GM18502 (cell line): ENCODE data around the gene SLC41A1.
A peak's percentile ranks its signal among the peaks of the same experiment; 100 is the strongest.

ENCODE experiments used
- ATAC-seq: cut with Tn5 transposase; IDR thresholded peaks from one replicate; pipeline ENCODE4 v1.9.1; 2021; ENCODE audit warnings: mild to moderate bottlenecking; ENCODE audit not compliant: unreplicated experiment, poor library complexity

Gene SLC41A1

DNA sequence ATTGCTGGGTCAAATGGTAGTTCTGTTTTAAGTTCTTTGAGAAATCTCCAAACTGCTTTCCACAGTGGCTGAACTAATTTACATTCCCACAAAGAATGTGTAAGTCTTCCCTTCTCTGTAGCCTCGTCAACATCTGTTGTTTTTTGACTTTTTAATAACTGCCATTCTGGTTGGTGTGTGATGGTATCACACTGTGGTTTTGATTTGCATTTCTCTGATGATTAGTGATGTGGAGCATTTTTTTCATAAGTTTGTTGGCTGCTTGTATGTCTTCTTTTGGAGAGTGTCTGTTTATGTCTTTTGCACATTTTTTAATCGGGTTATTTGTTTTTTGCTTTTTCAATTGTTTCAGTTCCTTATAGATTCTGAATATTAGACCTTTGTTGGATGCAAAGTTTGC is 10.3 kb upstream of the SLC41A1 start:
- peak; percentile 69 for ATAC-seq

DNA sequence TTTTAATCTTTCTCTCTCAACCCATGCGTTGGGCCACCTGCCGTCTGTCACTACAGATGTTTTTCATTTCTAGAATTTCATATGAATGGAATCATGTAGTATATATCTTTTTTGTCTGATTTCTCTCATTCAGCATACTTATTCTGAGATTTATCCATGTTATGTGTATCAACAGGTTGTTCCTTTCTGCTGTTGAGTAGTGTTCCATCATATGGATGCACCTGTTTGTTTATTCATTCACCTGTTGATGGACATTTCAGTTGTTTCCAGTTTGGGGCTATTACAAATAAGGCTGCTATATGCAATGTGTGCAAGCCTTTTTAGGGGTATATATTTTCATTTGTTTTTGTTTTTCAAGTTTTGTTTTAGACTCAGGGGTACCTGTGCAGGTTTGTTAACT is 9.4 kb upstream of the SLC41A1 start:
- no peak for ATAC-seq

DNA sequence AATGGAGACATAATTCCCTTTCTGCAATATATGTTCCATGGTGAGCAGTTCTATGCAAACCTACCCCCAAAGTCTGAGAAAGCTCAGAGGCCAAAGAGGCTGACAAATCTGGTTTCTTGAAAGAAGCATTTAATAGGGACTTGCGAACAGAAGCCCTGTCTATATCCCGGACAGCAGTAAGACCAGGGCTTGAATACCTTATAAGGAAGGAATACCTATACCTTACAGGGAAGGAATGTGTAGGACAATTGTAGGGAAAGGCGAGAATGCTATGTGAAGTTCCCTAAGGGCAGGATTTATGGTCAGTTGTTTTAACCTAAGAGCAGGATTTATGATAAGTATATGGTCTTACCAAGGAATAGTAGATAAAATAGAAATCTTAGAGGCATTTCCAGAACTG is 5.0 kb upstream of the SLC41A1 start:
- ATAC-seq: no peak

DNA sequence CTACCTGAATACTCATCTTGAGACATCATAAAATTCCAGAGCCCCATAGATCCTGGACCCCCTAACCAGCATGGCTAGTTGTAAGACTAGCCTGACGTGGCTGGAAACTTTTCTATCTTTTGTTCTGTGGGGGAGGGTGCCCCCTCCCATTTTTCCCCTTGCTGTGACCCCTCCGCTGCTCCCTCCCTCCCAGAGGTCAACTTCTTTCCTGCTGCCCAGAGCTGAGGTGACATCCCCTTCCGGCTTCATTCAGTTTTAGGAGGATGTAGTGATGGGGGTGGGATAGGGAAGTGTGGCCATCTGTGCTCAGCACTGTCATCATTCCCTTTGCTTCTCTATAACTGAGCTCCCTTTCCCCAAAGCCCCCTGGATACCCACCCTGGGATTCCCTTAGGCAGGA is 4.4 kb upstream of the SLC41A1 start:
- no peak for ATAC-seq

DNA sequence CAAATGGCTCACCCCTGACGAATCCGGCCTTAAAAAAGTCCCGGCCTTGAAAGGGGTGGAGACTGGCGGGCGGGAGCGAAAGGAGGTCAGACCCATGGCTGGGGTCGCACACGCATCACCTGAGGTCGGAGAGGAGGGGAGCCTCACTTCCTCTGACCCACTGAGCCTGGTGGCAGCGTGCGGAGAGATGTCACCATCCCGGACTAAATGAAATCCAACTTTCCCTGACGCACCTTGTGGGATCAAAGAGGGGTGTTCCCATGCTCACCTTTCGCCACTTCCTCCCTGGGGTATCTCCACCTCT is 709 bp upstream of the SLC41A1 start:
- ATAC-seq: peak; percentile 16

DNA sequence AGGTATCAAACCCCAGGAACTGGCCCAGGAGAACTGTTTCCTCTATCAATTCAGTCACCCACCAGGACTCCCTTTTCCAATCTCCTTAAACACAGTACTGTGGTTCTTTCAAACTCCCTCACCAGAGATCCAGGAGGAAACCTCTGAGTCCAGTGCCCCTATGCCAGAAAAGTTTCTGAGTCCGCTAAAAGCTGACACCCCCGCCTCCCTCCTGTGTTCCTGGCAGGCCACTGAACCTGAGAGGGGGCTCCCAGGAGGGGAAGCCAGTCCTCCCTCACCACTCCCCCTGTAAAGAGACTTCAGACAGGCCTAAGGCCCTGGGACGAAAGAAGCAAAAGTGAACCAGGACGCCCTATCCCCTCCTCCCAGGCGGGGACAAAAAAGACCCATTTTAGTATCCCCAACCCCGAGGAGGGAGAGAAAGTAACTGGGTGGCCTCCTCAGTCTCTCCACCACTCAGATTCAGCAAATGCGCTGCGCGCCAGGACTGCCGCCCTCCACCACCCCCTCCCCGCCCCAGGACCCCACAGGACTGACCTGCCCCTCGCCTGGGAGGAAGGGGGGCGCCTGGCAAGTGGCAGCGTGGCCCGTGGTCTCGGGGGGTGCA is 624 bp downstream of the SLC41A1 start:
- ATAC-seq: peak; percentile 17

DNA sequence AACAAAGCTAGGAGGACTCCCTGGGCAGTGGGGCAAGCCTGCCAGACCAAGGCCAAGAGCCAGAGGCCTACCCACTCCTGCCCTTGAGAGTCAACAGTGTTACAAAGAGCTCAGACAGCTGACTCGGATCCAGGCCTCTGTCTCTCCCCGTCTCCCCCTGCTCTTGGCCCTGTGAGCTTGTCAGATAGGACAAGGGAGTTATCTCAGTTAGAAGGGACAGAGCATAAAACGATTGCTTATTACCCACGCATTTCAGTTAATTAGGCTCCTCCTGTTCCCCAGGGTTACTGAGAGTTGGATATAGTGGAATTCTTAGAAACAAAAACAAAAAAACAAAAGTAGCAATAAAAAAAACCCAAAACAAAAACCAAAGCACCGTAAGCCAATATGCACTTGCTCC is 1.3 kb downstream of the SLC41A1 start:
- no peak for ATAC-seq

DNA sequence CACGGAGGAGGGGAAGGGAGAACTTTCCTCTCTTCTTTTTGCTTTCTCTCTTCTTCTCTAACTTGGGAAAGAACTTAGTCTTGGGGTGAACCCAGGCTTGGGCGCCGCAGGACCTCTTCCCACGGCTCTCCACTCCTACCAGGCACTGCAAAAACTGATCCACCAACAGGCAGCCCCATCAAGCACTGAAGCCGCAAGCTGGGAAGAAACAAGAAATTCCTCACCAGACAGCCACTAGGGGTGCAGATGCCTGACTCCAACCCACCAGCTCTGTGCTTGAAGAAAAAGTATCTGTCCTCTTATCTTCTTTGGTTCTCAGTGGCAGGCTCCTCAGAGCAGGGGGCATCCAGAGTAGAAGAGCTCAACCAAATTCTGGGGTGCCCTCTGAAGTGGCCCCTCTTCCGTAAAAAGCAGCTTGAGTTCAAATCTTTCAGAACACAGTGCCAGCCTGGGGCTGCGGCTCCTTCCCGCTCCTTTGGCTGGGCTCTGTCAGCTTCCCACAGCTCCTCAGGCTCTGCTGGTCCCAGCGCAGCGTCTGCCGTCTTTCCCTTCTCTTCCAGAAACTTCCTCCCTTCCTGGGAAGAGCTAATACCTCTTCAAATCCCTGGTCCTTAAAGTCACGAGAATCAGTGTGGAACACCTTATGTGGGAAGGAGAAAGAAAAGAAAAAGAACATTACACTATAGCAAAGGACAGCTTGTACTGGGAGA is 2.4 kb downstream of the SLC41A1 start:
- no peak for ATAC-seq

DNA sequence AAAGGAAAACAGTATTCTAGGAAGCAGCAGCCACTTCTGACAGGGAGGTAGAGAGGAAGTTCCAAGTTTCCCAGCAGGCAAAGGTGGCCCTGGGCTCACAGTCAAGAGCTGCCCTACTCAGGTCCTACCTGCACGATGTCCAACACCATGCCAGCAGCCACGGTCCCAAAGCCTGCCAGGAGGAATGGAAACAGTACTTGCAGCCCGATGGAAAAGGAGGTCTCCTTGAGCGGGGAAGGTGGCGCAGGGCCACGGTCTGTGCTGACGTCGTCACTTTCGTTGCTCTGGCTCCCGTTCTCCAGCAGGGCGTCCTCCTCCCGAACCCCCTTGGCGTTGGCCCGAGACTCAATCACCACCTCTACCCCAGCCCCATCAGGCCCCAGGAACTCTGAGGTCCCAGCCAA is 3.1 kb downstream of the SLC41A1 start:
- ATAC-seq: no peak

DNA sequence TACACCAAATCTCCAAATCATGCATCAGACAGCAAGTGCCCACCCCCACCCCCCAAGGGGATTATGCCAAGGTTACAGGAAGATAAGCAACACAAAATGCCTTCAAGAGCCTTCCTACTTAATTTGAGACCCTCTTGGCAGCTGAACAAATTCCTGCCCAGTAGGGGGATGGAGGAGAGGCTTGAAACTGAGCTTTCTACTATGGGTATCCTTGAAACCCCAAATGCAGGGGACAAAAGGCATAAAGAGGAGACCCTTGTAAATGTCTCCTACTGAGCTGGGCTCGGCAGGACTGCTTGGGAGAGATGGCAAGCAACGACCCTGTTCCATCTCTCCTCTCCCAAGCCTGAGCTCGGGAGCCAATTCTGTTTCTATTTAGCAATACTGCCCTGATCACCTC is 3.5 kb downstream of the SLC41A1 start:
- ATAC-seq: no peak

DNA sequence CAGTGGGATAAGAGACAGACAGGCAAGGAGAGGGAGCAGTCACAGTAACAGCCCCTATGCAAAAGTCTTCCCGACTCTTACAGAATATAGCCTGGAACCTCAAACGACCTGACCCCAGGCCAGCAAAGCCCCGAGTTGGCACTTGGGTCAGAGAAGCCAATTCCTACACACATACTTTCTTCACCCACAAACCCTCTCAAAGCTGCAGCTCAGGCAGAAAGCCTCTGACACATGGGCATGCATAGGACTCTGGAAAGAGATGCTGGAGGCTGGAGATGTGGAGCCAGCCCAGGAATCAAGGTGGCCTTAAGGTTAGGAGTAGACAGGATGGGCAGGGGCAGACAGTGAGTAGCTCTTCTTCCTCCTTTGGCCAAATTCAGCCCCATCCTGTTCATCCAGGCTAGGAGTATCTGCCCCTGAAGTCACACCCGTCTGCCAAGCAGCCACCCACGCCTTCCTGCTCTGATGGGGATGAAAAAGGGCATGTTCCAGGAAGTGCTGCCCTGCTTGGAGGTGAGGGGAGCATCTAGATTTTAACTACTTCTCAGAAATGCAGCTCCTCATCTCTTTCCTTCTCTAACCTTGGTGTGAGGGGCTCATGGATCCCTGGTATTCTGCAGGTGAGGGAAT is 7.8 kb downstream of the SLC41A1 start:
- ATAC-seq: no peak

DNA sequence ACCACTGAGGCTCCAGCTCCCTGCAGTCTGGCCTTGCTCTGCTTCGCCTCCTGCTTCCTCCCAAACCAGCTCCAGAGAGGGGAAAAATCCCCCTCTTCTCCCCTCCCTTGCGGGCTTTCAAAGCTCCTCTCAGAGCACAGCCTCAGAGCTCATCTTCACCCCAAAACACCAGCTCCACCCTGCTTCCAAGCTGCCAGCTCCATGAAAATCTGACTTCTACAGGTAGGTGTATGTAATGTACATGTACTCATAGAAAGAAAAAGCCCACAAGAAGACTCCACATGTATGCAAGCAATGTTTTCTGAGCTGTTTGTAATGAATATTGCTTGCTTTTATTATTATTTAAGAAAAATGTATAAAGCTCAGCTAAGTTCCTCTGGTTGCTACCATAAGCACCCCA is 8.4 kb downstream of the SLC41A1 start:
- ATAC-seq: no peak

DNA sequence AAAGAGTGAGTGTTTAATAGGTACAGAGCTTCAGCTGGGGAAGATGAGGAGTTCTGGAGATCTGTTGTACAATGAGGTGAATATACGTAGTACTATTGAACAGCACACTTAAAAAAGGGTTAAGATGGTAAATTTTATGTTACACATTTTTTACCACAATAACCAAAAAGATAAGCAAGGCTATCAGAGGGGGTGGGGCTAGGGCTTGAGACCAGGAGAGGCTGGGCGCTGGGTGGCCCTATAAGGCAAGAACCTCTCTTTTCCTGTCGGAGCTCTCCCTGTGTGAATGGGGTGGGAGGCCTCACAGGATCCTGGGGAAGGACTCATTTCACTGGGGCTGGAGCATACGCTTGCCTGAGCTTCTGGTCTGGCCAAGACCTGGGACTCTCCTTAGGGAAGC is 9.0 kb downstream of the SLC41A1 start:
- no peak for ATAC-seq

DNA sequence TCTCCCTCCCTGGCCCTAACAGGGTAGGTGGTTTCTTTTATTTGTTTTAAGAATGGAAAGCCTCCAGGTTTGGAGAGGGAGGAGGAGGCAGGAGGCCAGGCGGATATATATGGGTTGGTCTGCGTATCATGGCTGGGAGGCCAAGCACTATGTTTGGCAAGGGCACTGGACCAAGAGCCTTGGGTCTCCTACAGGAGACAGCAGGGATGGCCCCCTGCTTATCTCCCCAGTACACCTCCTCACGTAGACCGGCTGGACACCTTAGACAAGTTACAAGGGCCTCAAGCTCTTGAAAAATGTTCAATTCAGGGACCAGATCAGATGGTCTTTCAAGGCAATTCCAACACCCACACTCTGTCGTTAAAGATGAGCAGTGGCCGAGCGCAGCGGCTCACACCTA is 10.9 kb downstream of the SLC41A1 start:
- ATAC-seq: no peak

DNA sequence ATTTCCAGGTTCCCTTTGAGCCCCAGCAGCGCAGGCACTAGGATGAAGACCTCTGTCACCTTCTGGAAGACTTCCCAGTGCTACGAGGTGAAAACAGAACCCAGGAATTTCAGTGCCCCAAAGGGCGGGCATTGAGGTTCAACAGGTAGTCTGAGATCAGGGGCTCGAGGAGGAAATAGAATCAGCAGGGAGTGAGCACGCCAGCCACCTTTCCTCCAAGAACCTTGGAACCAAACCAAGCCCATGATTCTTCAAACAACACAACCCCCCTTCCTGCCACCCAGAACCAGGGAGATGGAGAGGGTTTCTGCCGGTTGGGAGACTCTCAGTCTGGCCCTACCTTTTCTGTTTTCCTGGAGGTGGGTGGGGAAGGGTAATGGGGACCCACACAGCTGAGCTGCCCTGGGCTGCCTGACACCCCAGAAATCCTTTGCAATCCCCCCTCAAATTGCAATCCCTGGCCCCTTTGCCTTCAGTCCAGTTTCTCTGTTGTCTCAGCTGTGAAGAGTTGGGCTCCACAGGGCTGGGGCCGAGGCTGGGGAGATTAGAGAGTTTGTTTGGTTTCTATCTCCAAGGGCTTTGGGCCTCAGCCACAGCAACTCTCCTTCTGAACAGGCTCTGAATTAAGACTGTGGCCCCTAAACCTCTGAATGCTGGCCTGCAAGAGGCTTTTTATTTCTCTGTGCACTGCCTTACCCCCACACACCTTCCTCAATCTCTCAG is 11.9 kb downstream of the SLC41A1 start:
- no peak for ATAC-seq

DNA sequence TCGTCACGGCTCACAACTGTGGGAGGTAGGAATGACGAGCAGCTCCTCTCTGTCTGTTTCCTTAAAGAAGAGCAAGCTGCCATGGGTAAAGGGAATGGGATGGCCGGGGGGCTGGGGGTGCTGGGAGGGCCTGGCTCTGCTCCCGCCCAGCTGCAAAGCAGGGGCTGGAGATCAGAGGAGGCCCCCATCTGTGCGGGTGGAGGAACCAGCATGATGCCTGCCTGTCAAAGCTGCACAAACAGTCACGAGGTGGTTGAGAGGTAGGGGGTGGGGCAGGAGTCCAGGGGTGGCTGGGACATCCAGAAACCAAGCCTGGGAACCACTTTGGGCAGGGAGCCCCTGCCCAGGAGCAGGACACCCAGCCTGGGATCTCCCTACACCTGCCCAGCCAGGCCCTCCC is 12.6 kb downstream of the SLC41A1 start:
- ATAC-seq: no peak

DNA sequence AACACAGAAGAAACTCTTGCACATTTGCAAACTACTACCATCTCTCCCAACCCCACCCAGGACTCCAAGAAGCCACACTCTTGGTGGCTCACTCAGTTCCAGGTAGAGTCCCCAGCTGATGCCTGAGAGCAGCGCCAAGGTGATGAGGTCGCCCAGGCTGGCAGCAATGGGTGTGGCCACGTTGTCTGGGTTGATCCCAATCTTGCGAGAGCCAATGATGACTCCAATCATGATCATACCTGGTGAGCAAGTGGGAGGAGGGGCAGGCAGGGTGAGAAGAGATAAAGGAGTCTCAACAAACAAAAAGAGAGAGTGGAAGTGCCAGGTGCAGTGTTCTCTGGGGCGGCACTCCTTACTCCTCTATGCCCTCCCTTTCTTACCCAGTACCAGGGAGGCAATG is 14.4 kb downstream of the SLC41A1 start:
- ATAC-seq: no peak

DNA sequence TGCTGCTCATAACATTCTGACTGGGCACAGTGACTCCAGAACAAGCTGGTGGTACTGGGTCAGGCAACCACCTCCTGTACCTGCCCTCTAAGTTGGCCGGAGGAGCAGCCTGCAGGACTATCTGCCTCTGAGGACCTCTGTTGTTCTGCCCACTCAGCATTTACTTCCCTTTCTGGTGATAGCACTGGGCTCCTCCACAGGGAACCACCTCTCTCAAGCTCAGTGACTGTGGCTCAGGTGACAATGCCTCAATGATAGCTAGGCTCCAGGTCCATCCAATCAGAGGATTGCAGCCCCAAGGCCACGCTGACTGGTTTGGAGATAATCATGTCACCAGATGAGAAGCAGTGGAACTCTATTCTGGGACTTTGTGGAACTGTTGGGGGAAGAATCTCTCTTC is 15.8 kb downstream of the SLC41A1 start:
- no peak for ATAC-seq

DNA sequence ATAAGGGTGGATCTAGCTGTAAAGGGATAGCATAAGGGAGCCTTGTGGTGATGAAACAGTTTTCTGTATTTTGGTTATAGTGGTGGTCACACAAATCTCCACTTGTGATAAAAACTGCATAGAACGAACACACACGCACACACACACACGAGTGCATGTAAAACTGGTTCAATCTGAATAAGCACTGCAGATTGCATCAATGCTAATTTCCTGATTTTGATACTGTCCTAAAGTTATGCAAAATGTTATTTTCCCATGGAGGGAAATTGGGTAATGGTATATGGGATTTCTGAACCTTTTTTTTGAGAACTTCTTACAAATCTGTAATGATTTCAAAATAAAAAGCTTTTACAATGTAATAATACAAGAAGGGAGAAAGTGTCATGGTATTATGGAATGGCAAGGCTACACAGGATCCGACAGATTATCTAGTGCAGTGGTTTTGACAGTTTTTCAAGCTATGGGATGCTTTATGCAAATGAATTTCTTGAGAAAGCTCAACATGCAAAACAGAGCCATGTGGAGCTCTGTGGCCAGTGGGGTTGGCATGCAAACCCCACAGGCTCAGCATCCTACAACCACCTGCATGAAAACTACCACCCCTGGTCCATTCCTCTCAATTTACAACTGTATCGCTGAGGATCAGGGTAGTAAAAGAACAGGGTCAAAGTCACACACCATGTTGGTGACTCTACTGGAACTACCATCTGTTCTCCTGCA is 18.8 kb downstream of the SLC41A1 start:
- no peak for ATAC-seq

DNA sequence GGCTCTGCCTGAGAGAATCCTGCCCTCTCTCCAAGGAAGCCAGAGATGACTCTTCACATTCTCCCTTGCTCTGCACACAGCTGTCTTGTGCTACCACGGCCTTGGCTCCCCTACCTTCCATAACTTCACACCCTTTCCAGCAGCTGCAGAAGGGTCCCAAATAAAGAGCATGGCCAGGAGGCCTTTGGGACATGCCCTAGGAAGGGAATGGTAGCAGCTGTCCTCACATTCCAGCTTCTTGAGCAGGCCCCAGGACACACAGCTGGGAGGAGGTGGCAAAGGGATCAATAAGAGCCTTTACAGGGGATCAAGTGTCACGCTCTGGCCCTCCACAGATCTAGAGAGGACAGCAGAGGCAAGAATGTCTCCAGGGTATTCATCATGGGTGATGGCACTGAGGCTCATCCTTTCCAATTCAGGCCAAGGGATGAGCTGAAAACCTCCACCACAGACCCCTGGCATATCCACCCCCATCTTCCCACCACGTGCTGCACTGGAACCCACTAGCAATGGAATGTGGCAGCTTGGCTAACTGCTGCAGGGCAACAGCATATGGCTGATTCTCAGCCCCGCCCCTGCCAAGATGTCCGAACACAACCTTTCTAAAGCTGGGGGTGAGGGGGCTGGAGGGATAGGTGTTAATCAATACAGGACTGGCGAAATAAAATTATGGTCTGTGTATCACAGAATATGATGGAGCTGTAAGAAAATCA is 19.9 kb downstream of the SLC41A1 start:
- ATAC-seq: peak; percentile 31
